Measurements from ENCODE around the gene DEAF1. TPM values are rescaled to one million over a fixed set of nuclear protein-coding genes. Genes with fewer than 3 reads are reported as not detected.

Gene DEAF1
- total RNA-seq, 2 experiments from 2014 or later: 47.4 to 56.6 TPM

DNA sequence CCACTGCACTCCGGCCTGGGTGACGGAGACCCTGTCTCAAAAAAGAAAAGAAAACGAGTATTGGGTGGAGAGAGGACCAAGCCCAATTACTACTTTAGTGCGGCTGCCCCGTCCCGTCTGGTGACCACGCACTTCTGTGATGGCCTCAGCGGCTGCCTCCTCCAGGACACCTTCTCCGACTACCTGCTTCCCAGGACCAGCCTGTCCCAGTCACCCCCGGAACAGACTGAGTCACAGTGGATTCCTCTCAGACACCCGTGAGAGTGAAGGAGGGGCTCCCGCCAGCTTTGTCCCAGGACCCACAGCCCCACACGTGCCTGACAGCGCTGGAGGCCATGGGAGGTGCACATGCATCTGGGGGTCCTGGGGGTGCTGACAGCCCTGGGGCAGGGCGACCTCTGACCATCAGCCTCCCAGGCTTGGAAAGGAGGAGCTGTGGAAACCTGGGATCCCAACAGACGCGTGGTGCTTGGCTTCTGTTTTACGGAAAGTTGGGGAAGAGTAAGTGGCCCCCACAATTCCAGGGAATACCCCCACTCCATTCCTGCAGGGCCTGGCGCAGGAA, 53.1 kb downstream of the DEAF1 start:
- CTCF ChIA-PET: no interaction called here
- Mint-ChIP-seq H3K27ac (no peak overlapping the region), H3K36me3 (ENCODE audit: low read depth) (no peaks in the 10 kb centered on the region)

GRCh38 chr11:640021-640706, 54.9 kb downstream of the DEAF1 start:
- ATAC-seq (peak; percentile 26), DNase-seq (no peak)
- intact Hi-C loops (cut with DNase I, micrococcal nuclease): no loop called here
- Mint-ChIP-seq H3K9me3 (ENCODE audit: low read depth) (no peaks in the 10 kb centered on the region), H3K27ac (no peak overlapping the region), H3K4me3 (no peak overlapping the region), H3K4me1 (peaks cover 16% of the 10 kb centered on the region), H3K36me3 (ENCODE audit: low read depth) (no peaks in the 10 kb centered on the region), H3K27me3 (peaks cover 32% of the 10 kb centered on the region)
- ChIA-PET POLR2A (interaction anchor here (0.6 kb wide), 1 partner anchor 11 kb away, joined by 4 read pairs; no protein-coding TSS in a partner anchor), CTCF (no interaction called here)

More for the DNA sequence above, 53.1 kb downstream of the DEAF1 start:
- DNase-seq (no peak), ATAC-seq (no peak)
- Mint-ChIP-seq H3K4me3 (no peak overlapping the region), H3K4me1 (peaks cover 16% of the 10 kb centered on the region), H3K9me3 (ENCODE audit: low read depth) (no peaks in the 10 kb centered on the region), H3K27me3 (peaks cover 20% of the 10 kb centered on the region)
- intact Hi-C loops (cut with DNase I, micrococcal nuclease): no loop called here
- POLR2A ChIA-PET: interaction anchor here (0.6 kb wide), 1 partner anchor 54 kb away, joined by 3 read pairs; no protein-coding TSS in a partner anchor

GRCh38 chr11:639332-639955, 55.6 kb downstream of the DEAF1 start:
- intact Hi-C loops (cut with DNase I, micrococcal nuclease): loop anchor here in 1 of 2 experiments (2.0 kb wide), 1 partner anchor 85 kb away; no protein-coding TSS in a partner anchor
- DNase-seq (no peak), ATAC-seq (peak; percentile 30)
- H3K4me3 Mint-ChIP-seq: no peak overlapping the region
- H3K27me3 Mint-ChIP-seq: peaks cover 32% of the 10 kb centered on the region
- no peak overlapping the region for H3K27ac Mint-ChIP-seq
- H3K4me1 Mint-ChIP-seq: peaks cover 16% of the 10 kb centered on the region
- CTCF ChIA-PET: no interaction called here
- no peaks in the 10 kb centered on the region for H3K9me3 Mint-ChIP-seq (ENCODE audit: low read depth)
- no peaks in the 10 kb centered on the region for H3K36me3 Mint-ChIP-seq (ENCODE audit: low read depth)
- POLR2A ChIA-PET: no interaction called here

- no peaks in the 10 kb centered on the region for H3K36me3 Mint-ChIP-seq (ENCODE audit: low read depth)
- intact Hi-C loops (cut with DNase I, micrococcal nuclease): loop anchor here in 1 of 2 experiments (2.0 kb wide), 1 partner anchor 84 kb away; no protein-coding TSS in a partner anchor
- H3K9me3 Mint-ChIP-seq (ENCODE audit: low read depth): no peaks in the 10 kb centered on the region
- peaks cover 16% of the 10 kb centered on the region for H3K4me1 Mint-ChIP-seq
- ATAC-seq: no peak
- POLR2A ChIA-PET: no interaction called here
- H3K27ac Mint-ChIP-seq: no peak overlapping the region
- no peak overlapping the region for H3K4me3 Mint-ChIP-seq
- CTCF ChIA-PET: interaction anchor here (1.3 kb wide), 1 partner anchor 12 kb away, joined by 3 read pairs; no protein-coding TSS in a partner anchor
- DNase-seq: no peak
- H3K27me3 Mint-ChIP-seq: peaks cover 32% of the 10 kb centered on the region
These were observed 56.2 kb downstream of the DEAF1 start for GRCh38 chr11:638631-639331.

DNA sequence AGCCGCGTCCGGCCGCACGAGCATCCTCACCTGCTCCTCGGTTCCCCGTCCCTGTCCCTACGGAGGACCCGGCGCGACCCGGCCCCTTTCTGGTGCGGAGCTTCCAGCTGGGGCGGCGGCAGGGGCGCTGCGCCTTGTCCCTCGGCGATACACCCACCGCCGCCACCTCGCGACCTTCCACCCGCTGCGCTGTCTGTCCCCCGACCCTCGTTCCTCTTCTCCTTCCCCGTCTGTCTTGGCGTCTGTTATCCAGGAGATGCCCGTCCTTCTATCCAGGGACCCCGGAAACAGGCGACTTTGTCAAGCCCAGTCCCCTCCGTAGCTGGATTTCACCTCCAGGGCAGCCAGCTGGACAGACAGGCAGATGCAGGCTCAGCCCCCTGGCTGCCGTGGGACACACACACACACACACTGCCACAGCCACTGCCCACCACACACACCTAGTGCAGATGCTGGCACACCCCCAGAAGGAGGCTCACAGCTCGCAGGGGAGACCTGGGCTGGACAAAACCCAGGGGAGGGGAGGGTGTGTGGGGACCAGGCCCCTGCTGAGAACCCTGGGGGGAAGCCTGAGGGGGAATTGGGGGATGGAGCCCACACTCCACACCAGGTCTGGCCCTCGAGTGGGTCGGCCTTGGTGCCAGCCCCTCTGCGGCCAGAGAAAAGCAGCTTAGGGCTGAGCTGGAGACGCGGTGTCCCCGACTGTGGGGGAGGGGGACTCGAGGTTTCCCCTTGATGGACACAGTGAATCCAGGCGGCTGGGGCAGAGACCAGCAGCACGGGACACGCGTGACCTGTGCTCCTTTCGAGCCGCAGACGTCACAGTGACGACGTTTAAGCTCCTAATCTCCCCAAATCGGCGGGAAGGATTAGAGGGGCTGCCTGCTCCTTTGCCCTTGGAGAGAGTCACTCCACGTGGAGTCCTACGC, 57.2 kb downstream of the DEAF1 start:
- no peak for ATAC-seq
- Mint-ChIP-seq H3K9me3 (ENCODE audit: low read depth) (no peaks in the 10 kb centered on the region), H3K36me3 (ENCODE audit: low read depth) (no peaks in the 10 kb centered on the region), H3K27me3 (peaks cover 32% of the 10 kb centered on the region), H3K4me3 (peak overlapping the region; percentile 4), H3K27ac (no peak overlapping the region), H3K4me1 (peaks cover 16% of the 10 kb centered on the region)
- intact Hi-C loops (cut with DNase I, micrococcal nuclease): loop anchor here in 1 of 2 experiments (2.0 kb wide), 1 partner anchor 83 kb away; no protein-coding TSS in a partner anchor
- CTCF ChIA-PET: interaction anchor here (1.3 kb wide), 1 partner anchor 13 kb away, joined by 3 read pairs; no protein-coding TSS in a partner anchor
- no peak for DNase-seq
- POLR2A ChIA-PET: no interaction called here

GRCh38 chr11:637333-637592, 57.8 kb downstream of the DEAF1 start:
- ChIA-PET POLR2A (no interaction called here), CTCF (no interaction called here)
- Mint-ChIP-seq H3K27ac (no peak overlapping the region), H3K4me3 (peak overlapping the region; percentile 4), H3K27me3 (peaks cover 32% of the 10 kb centered on the region), H3K36me3 (ENCODE audit: low read depth) (no peaks in the 10 kb centered on the region), H3K4me1 (peaks cover 16% of the 10 kb centered on the region), H3K9me3 (ENCODE audit: low read depth) (no peaks in the 10 kb centered on the region)
- intact Hi-C loops (cut with DNase I, micrococcal nuclease): no loop called here
- no peak for ATAC-seq
- DNase-seq: no peak

- Mint-ChIP-seq H3K27ac (no peak within 1 kb of the TSS), H3K9me3 (ENCODE audit: low read depth) (no peaks in the 10 kb centered on the region), H3K27me3 (peaks cover 32% of the 10 kb centered on the region), H3K4me3 (peak within 1 kb of the TSS; percentile 4), H3K36me3 (ENCODE audit: low read depth) (no peaks in the 10 kb centered on the region), H3K4me1 (peaks cover 16% of the 10 kb centered on the region)
- intact Hi-C loops (cut with DNase I, micrococcal nuclease): no loop called here
- no peak for ATAC-seq
- DNase-seq: no peak
- POLR2A ChIA-PET: no interaction called here
- CTCF ChIA-PET: no interaction called here
These were observed 58.3 kb downstream of the DEAF1 start, which contains the start of gene DRD4 for GRCh38 chr11:636511-637332. DRD4 (plus strand) TSS chr11:637269; CDS start chr11:637305, 36 bp downstream.

DNA sequence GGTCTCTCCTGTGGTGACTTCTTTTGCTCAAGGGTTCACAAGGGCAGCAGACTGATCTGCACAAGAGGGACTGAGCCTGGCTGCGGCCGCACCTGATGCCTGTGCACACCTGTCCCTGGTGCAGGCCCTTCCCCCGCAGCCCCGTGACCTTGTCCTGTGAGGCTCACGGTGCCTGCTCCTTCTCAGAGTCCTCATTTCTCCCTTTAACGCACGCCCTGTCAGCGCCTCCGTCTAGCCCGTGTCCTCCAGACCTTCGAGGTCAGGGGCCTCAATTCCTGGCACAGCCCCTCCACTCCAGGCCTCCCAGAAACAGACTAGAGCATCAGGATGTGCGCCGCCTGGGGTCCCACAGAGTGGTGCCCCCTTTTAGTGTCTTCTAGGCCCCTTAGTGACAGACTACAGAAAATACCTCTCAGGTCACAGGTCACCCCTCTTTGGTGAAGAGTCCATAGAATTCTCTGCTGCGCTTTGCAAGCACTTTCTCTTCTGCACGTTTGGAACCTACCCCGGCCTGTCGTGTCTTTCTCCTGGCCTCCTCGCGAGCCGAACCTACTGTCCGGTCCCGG, 59.0 kb downstream of the DEAF1 start:
- POLR2A ChIA-PET: no interaction called here
- H3K36me3 Mint-ChIP-seq (ENCODE audit: low read depth): no peaks in the 10 kb centered on the region
- ATAC-seq (no peak), DNase-seq (no peak)
- no peaks in the 10 kb centered on the region for H3K9me3 Mint-ChIP-seq (ENCODE audit: low read depth)
- H3K27ac Mint-ChIP-seq: no peak overlapping the region
- no peak overlapping the region for H3K4me3 Mint-ChIP-seq
- peaks cover 32% of the 10 kb centered on the region for H3K27me3 Mint-ChIP-seq
- CTCF ChIA-PET: no interaction called here
- H3K4me1 Mint-ChIP-seq: peaks cover 16% of the 10 kb centered on the region
- intact Hi-C loops (cut with DNase I, micrococcal nuclease): no loop called here

DNA sequence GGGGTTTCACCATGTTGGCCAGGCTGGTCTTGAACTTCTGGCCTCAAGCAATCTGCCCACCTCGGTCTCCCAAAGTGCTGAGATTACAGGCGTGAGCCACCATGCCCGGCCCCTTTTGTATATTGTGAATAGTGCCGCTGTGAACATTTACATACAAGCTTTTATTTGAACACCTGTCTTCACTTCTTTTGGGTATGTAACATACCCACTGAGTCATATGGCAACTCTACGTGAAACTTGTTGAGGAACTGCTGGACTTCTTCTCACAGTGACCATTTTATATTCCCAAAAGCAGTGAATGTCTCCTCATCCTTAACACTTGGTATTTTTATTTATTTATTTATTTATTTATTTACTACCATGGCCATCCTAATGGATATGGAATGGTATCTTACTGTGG, 64.2 kb downstream of the DEAF1 start:
- ATAC-seq (no peak), DNase-seq (no peak)
- Mint-ChIP-seq H3K27ac (no peak overlapping the region), H3K4me1 (peaks cover 22% of the 10 kb centered on the region), H3K36me3 (ENCODE audit: low read depth) (no peaks in the 10 kb centered on the region), H3K9me3 (ENCODE audit: low read depth) (no peaks in the 10 kb centered on the region), H3K4me3 (no peak overlapping the region), H3K27me3 (peaks cover 27% of the 10 kb centered on the region)
- POLR2A ChIA-PET: no interaction called here
- CTCF ChIA-PET: interaction anchor here (1.5 kb wide), 1 partner anchor 76 kb away, joined by 4 read pairs; no protein-coding TSS in a partner anchor
- intact Hi-C loops (cut with DNase I, micrococcal nuclease): no loop called here

DNA sequence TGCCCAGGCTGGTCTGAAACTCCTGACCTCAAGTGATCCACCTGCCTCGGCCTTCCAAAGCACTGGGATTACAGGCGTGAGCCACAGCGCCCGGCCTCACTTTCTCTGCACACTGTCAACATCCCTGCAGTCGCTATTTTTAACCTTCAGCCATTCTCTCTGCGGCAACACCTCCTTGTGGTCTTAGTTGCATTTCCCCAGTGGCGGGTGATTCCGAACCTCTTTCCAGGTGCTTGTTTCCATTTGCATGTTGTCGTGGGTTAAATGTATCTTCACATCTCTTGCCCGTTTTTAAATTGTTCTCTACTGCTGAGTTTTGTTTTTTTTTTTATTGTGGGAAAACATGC, 65.8 kb downstream of the DEAF1 start:
- peak overlapping the region; percentile 32 for H3K4me3 Mint-ChIP-seq
- H3K9me3 Mint-ChIP-seq (ENCODE audit: low read depth): no peaks in the 10 kb centered on the region
- no peaks in the 10 kb centered on the region for H3K36me3 Mint-ChIP-seq (ENCODE audit: low read depth)
- DNase-seq (peak; percentile 51), ATAC-seq (peak; percentile 66)
- POLR2A ChIA-PET: interaction anchor here (0.9 kb wide), 1 partner anchor 11 kb away, joined by 4 read pairs; no protein-coding TSS in a partner anchor
- CTCF ChIA-PET: interaction anchor here (0.6 kb wide), 1 partner anchor 15 kb away, joined by 3 read pairs; no protein-coding TSS in a partner anchor
- intact Hi-C loops (cut with DNase I, micrococcal nuclease): loop anchor here in 1 of 2 experiments (5.0 kb wide), 1 partner anchor 72 kb away; no protein-coding TSS in a partner anchor
- peaks cover 25% of the 10 kb centered on the region for H3K27me3 Mint-ChIP-seq
- peak overlapping the region; percentile 53 for H3K27ac Mint-ChIP-seq
- peaks cover 22% of the 10 kb centered on the region for H3K4me1 Mint-ChIP-seq
